Mammary epithelial cell (primary cell): ENCODE measurements around the gene DEFB114.

Experiments
- CTCF ChIP-seq, 2 donors: IDR thresholded peaks in 1 of 2; conservative IDR thresholded peaks in 1 of 2; 2 replicates each; pipeline ENCODE4 v1.5.1; 2011 to 2012; ENCODE audit warnings: inconsistent platforms in 2 of 2, low read length in 2 of 2, mild to moderate bottlenecking in 2 of 2, control low read depth in 1 of 2, low read depth in 1 of 2; ENCODE audit not compliant: insufficient read depth in 1 of 2; ENCODE audit errors: extremely low read depth in 1 of 2
- EZH2 ChIP-seq: IDR thresholded peaks from 2 replicates; pipeline ENCODE4 v1.6.1; 2012; ENCODE audit warnings: low read length, inconsistent platforms, borderline replicate concordance

GRCh38 chr6:49939993-49940498 is 23.9 kb downstream of the DEFB114 start:
- TF ChIP-seq CTCF (conservative IDR thresholded peaks at IDR 0.05 in 1 of 2, IDR thresholded peaks at IDR 0.05 in 1 of 2; ENCODE audit: extremely low read depth in 1 of 2, insufficient read depth in 1 of 2, low read depth in 1 of 2, low read length in 2 of 2): no peak
- TF ChIP-seq EZH2: no peak
